GM06990 (cell line): ENCODE measurements around the gene TRIP6.

ENCODE experiments used
- DNase-seq: peaks from one replicate; pipeline ENCODE4 v3.0.0-alpha.2; 2011; ENCODE audit not compliant: insufficient read length; ENCODE audit errors: extremely low read depth
- H3K27me3 ChIP-seq: replicated peaks from 2 replicates; pipeline ENCODE4 v1.6.0; 2011; ENCODE audit warnings: low read length; ENCODE audit not compliant: control insufficient read depth, insufficient read depth
- H3K36me3 ChIP-seq: 2 replicates; pipeline ENCODE4 v1.5.1; 2011; ENCODE audit warnings: low read length; ENCODE audit not compliant: control insufficient read depth, insufficient read depth
- H3K4me3 ChIP-seq: replicated peaks from 2 replicates; pipeline ENCODE4 v1.5.1; 2011; ENCODE audit warnings: low read depth, mild to moderate bottlenecking, control low read depth, low read length
- TF ChIP-seq, protein P1 (sequence below): IDR thresholded peaks from 2 replicates; pipeline ENCODE4 v1.5.1; 2011; ENCODE audit warnings: low read length, control low read depth, mild to moderate bottlenecking, inconsistent platforms; ENCODE audit not compliant: insufficient read depth, poor library complexity, severe bottlenecking

Gene TRIP6

DNA sequence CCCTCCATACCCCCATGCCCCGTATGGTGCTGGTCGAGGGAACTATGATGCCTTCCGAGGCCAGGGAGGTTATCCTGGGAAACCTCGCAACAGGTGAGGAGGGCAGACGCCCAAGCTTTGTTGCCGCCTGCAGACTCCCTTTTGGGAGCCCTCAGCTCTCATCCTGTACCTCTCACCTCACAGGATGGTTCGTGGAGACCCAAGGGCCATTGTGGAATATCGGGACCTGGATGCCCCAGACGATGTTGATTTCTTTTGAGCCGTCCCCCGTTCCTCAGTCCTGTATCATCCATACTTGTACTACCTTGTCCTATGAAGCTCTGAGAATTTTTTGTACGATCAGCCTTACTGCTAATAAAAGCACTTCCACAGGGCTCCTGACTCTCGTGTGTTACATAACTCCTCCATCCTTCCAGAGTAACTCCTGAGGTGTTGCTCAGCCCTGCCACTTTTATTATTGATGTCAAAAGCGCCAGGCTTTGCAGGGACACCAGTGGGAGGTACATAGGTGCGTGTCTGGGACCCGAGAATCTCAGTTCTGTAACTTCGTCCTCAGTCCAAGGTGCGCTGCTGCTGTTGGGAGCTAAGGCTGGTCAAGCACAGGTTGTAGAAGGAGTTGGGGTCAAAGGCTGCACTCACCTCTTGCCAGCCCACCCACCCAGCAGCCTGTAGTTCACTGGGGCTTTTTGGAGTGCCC lies 21.3 kb downstream of the TRIP6 start:
- Histone ChIP-seq H3K4me3 (peak overlapping the region; percentile 84), H3K36me3 (peaks cover 33% of the 10 kb centered on the region), H3K27me3 (no peaks in the 10 kb centered on the region)
- TF ChIP-seq, protein P1, sequence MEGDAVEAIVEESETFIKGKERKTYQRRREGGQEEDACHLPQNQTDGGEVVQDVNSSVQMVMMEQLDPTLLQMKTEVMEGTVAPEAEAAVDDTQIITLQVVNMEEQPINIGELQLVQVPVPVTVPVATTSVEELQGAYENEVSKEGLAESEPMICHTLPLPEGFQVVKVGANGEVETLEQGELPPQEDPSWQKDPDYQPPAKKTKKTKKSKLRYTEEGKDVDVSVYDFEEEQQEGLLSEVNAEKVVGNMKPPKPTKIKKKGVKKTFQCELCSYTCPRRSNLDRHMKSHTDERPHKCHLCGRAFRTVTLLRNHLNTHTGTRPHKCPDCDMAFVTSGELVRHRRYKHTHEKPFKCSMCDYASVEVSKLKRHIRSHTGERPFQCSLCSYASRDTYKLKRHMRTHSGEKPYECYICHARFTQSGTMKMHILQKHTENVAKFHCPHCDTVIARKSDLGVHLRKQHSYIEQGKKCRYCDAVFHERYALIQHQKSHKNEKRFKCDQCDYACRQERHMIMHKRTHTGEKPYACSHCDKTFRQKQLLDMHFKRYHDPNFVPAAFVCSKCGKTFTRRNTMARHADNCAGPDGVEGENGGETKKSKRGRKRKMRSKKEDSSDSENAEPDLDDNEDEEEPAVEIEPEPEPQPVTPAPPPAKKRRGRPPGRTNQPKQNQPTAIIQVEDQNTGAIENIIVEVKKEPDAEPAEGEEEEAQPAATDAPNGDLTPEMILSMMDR = no peak
- no peak for DNase-seq

DNA sequence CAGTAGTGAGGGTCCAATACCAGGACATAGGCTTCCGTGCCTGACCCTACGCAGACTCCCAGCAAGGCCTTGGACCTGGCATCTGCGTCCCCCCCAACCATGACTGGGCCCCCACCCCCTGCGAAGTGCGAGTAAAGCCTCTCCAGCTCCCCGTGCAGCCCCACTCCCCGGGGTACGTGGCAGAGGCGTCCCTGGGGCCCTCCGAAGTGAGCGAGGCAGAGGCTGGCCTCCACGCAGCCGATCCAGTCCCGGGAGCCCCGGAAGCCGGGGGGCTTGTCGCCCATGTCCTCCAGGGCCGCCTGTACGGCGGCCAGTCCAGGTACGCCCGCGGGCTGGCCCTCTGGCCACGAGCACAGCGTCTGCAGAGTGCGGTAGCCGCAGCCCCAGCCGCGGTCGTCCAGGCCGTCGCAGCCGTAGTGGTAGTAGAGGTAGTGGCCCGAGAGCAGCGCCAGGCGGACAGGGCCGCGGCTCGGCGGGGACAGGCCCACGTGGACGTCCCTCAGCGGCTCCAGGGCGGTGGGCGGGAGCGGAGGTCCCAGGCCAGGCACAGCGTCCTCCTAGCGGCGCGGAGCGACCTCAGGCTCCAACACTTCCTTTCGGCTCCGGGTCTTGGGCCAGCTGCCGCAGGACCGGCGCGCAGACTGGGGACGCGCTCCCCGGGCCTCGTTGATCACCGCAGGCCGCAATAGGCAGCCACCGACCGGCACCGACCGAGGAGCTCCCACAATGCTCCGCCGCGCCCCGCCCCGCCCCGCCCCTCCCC lies 22.0 kb downstream of the TRIP6 start, which contains the start of gene UFSP1:
UFSP1 (minus strand) TSS at position 728 of the 763 bp plus-strand sequence; CDS start at position 284, 444 bp downstream.
- no peaks in the 10 kb centered on the region for H3K27me3 ChIP-seq
- H3K4me3 ChIP-seq = peak within 1 kb of the TSS; percentile 84
- H3K36me3 ChIP-seq = peaks cover 29% of the 10 kb centered on the region
- TF ChIP-seq, protein P1 = no peak
- no peak for DNase-seq

DNA sequence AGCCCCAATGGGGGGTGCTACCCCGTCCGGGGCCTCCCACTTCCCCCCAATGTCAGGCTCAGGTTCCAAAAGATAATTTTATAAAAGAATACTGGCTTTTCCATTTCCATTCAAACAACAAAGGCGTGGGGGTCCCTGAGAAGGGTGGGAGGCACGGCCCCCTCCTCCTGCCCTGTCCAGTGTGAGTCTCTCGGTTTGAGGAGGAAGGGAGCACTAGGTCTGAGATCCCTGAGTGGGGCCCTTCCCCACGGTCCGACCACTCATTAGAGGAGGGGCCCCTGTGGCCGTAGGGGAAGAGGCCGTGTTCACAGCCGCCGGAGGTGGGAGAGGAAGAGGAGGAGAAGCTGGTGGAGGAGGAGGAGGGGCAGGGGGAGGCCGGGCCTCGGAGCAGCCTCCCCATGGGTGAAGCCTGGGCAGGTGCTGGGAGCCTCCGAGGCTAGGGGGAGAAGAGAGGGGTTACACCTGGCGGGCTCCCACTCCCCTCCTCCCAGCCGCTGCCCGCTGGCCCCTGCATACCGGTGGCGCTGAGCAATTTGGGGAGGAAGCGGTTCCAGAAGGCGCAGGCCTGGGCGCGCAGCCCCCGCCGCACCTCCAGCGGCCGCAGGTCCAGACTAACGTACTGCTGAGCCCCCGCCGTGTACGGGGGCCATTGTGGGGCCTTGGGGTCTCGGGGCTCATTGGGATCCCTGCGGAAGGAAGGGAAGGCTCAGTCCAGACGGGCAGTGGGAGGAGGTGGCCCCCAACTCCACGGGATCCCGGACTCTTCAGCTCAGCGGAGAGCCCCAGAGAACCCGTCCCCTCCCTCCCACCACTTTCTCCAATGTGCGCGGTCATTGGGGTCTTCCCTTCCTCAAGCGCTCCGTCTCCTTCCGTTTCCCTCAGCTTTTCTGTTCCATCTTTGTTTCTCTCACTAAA lies 23.7 kb downstream of the TRIP6 start:
- Histone ChIP-seq H3K36me3 (peaks cover 18% of the 10 kb centered on the region), H3K27me3 (no peaks in the 10 kb centered on the region), H3K4me3 (peak overlapping the region; percentile 57)
- TF ChIP-seq, protein P1 = no peak
- DNase-seq = no peak

DNA sequence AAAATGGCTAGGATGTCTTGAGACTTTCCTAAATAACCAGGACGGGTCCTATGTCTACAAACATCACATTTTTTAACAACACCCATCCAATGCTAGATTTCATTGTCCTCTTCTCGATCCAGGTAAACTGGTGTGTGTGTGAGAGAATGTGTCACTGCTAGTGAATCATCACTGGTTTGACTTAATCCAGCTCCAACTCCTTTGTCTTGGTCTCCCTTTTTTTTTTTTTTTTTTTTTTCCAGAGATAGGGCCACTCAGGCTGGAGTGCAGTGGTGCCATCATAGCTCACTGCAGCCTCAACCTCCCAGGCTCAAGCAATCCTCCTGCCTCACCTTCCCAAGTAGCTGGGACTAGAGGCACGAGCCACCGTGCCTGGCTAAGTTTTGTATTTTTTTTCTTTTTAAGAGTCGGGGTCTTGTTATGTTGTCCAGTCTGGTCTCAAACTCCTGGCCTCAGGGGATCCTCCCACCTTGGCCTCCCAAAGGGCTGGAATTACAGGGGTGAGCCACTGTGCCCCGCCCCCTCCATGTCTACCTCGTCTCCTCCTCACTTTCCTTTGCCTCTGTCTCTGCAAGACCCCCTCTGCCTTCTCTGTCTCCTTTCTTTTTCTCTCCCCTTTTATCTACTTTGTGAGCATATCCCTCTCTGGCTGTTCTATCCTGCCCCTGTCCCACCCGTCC lies 24.5 kb downstream of the TRIP6 start:
- TF ChIP-seq, protein P1 = no peak
- Histone ChIP-seq H3K4me3 (no peak overlapping the region), H3K36me3 (peaks cover 11% of the 10 kb centered on the region), H3K27me3 (peaks cover 5% of the 10 kb centered on the region)
- DNase-seq = no peak

DNA sequence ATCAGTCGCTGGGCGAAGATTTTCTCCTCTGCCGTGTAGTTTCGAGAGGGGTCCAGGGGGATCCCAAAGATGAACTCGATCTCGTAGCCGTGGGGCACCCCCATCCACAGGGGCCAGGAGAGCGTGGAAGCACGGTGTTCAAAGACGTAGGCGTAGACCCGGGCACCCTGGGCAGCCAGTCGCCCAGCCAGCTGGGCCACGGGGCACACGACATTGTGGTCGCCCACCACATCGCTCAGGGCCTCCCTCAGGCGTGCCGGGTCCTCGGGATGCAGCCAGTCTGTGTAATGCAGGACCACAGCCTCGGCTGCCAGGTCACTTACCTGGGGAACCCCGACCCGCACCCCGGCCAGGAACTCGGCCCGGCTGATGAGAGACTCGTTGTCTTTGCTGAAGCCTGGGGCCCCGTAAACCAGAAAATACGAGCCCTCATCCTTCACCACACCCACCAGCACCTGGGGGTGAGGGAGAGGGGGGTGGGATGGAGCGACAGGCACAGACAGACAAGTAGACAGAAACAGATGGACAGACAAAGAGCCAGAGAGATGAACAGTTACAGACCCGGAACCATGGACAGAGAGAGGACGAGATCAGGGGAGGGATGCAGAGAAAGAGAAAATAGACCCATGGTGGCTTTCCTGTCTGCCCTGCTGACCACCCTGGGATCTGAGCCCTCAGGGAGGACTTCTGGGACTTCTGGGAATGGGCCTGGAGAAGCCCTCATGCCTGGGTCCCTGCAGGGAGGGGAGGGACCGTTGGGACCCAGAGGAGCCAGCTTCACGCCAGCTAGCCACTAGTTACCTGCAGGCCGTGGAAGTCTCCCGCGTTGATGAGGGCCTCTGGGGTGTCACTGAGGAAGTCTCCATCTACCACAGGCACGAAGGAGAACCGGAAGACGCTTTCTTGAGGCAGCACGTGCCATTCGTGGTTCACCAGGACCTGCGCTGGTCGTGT lies 25.5 kb downstream of the TRIP6 start:
- H3K4me3 ChIP-seq = no peak overlapping the region
- peaks cover 5% of the 10 kb centered on the region for H3K27me3 ChIP-seq
- TF ChIP-seq, protein P1 = no peak
- DNase-seq = no peak
- peaks cover 3% of the 10 kb centered on the region for H3K36me3 ChIP-seq
